ENCODE data around the gene ODAM. TPM values are rescaled to one million over a fixed set of nuclear protein-coding genes. Genes with fewer than 3 reads are reported as not detected.

Gene ODAM
- total RNA-seq, 1 experiment from 2014 or later = 15.1 TPM

- H3K4me1 Mint-ChIP-seq (ENCODE audit: low read depth, unreplicated experiment) = peaks cover 22% of the 10 kb centered on the region
- Histone ChIP-seq H3K36me3 (ENCODE audit: control insufficient read depth, insufficient read depth, low read length) (no peaks in the 10 kb centered on the region), H3K9me3 (no peaks in the 10 kb centered on the region), H3K27me3 (replicated peaks; ENCODE audit: control insufficient read depth, insufficient read depth, low read length) (no peaks in the 10 kb centered on the region), H3K4me3 (ENCODE audit: low read depth, low read length) (no peak overlapping the region), H3K4me1 (peaks cover 23% of the 10 kb centered on the region)
- no peak for DNase-seq
- intact Hi-C loops (cut with micrococcal nuclease; ENCODE audit: unreplicated experiment) = no loop called here
- CTCF ChIA-PET = no interaction called here
- no TSS peak for BruUV-seq (replicated peaks)
- TF ChIP-seq, protein P1, sequence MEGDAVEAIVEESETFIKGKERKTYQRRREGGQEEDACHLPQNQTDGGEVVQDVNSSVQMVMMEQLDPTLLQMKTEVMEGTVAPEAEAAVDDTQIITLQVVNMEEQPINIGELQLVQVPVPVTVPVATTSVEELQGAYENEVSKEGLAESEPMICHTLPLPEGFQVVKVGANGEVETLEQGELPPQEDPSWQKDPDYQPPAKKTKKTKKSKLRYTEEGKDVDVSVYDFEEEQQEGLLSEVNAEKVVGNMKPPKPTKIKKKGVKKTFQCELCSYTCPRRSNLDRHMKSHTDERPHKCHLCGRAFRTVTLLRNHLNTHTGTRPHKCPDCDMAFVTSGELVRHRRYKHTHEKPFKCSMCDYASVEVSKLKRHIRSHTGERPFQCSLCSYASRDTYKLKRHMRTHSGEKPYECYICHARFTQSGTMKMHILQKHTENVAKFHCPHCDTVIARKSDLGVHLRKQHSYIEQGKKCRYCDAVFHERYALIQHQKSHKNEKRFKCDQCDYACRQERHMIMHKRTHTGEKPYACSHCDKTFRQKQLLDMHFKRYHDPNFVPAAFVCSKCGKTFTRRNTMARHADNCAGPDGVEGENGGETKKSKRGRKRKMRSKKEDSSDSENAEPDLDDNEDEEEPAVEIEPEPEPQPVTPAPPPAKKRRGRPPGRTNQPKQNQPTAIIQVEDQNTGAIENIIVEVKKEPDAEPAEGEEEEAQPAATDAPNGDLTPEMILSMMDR (IDR thresholded peaks at IDR 0.05; ENCODE audit: insufficient read depth in 1 of 2, low read depth in 1 of 2, low read length in 1 of 2, severe bottlenecking in 1 of 2, unreplicated experiment in 1 of 2) = no peak
- no peak overlapping the region for H3K27ac Mint-ChIP-seq (ENCODE audit: unreplicated experiment)
- POLR2A ChIA-PET = no interaction called here
- H3K4me3 Mint-ChIP-seq (ENCODE audit: unreplicated experiment) = no peak overlapping the region
- no peaks in the 10 kb centered on the region for H3K27me3 Mint-ChIP-seq (ENCODE audit: insufficient read depth, unreplicated experiment)
- peaks cover 8% of the 10 kb centered on the region for H3K36me3 Mint-ChIP-seq (ENCODE audit: insufficient read depth, unreplicated experiment)
- peaks cover 9% of the 10 kb centered on the region for H3K9me3 Mint-ChIP-seq (ENCODE audit: unreplicated experiment)
These were observed 17.4 kb upstream of the ODAM start for GRCh38 chr4:70178075-70178660.

DNA sequence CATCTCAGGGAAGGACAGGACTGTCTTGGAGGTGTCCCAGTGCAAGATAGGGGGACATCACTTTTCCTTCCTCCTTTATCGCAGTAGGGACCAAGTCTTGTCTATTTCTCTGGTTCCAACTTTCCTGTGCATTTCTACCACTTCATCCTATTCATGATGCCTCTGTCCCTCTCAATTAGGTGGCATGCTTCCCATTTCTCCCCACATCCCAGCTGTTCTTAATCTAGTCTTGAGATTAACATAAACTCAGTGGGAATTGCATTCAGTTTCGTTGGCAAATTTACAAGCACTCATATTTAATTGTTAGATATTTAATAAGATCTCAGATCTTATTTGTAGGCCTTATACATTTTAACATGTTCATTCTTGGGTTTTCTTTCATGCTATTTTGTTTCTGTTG is 15.7 kb upstream of the ODAM start:
- Histone ChIP-seq H3K9me3 (no peaks in the 10 kb centered on the region), H3K27me3 (replicated peaks; ENCODE audit: control insufficient read depth, insufficient read depth, low read length) (no peaks in the 10 kb centered on the region), H3K4me1 (peaks cover 37% of the 10 kb centered on the region), H3K4me3 (ENCODE audit: low read depth, low read length) (no peak overlapping the region), H3K36me3 (ENCODE audit: control insufficient read depth, insufficient read depth, low read length) (no peaks in the 10 kb centered on the region)
- no peaks in the 10 kb centered on the region for H3K27me3 Mint-ChIP-seq (ENCODE audit: insufficient read depth, unreplicated experiment)
- no TSS peak for BruUV-seq (replicated peaks)
- no peak overlapping the region for H3K4me3 Mint-ChIP-seq (ENCODE audit: unreplicated experiment)
- intact Hi-C loops (cut with micrococcal nuclease; ENCODE audit: unreplicated experiment) = no loop called here
- TF ChIP-seq, protein P1 (IDR thresholded peaks at IDR 0.05; ENCODE audit: insufficient read depth in 1 of 2, low read depth in 1 of 2, low read length in 1 of 2, severe bottlenecking in 1 of 2, unreplicated experiment in 1 of 2) = no peak
- H3K4me1 Mint-ChIP-seq (ENCODE audit: low read depth, unreplicated experiment) = peaks cover 29% of the 10 kb centered on the region
- ChIA-PET CTCF (no interaction called here), POLR2A (no interaction called here)
- H3K9me3 Mint-ChIP-seq (ENCODE audit: unreplicated experiment) = peaks cover 13% of the 10 kb centered on the region
- H3K27ac Mint-ChIP-seq (ENCODE audit: unreplicated experiment) = no peak overlapping the region
- no peak for DNase-seq
- H3K36me3 Mint-ChIP-seq (ENCODE audit: insufficient read depth, unreplicated experiment) = peaks cover 8% of the 10 kb centered on the region

DNA sequence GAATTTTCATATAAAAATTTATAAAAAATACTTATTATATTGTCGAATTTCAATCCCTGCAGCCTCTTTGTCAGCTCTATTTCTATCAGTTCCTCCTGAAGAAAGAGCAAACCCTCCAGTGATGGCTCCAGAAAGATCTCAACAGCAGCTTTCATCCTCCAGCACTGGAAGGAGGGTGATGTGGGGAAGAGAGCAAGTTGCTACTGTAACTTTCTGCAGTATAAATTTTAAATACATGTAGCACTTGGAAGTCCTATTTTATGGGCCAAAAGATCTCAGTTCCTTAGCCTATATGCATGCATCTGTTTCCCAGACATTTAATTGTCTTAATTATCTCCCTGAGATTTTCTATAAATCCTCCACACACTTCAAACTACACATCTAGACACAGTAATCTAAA is 13.7 kb upstream of the ODAM start:
- Mint-ChIP-seq H3K36me3 (ENCODE audit: insufficient read depth, unreplicated experiment) (peaks cover 8% of the 10 kb centered on the region), H3K27me3 (ENCODE audit: insufficient read depth, unreplicated experiment) (no peaks in the 10 kb centered on the region), H3K4me1 (ENCODE audit: low read depth, unreplicated experiment) (peaks cover 37% of the 10 kb centered on the region), H3K4me3 (ENCODE audit: unreplicated experiment) (peak overlapping the region; percentile 68), H3K9me3 (ENCODE audit: unreplicated experiment) (peaks cover 17% of the 10 kb centered on the region), H3K27ac (ENCODE audit: unreplicated experiment) (peak overlapping the region; percentile 90)
- ChIA-PET CTCF (interaction anchor here (0.8 to 2.3 kb wide), 5 partner anchors 198 to 358 kb away, joined by 5 to 15 read pairs (median 10); no protein-coding TSS in a partner anchor), POLR2A (no interaction called here)
- Histone ChIP-seq H3K9me3 (no peaks in the 10 kb centered on the region), H3K4me1 (peaks cover 39% of the 10 kb centered on the region), H3K27me3 (replicated peaks; ENCODE audit: control insufficient read depth, insufficient read depth, low read length) (no peaks in the 10 kb centered on the region), H3K36me3 (ENCODE audit: control insufficient read depth, insufficient read depth, low read length) (no peaks in the 10 kb centered on the region), H3K4me3 (ENCODE audit: low read depth, low read length) (no peak overlapping the region)
- TSS peak; percentile 72 for BruUV-seq (replicated peaks)
- no peak for DNase-seq
- intact Hi-C loops (cut with micrococcal nuclease; ENCODE audit: unreplicated experiment) = loop anchor here (1.0 to 2.0 kb wide), 11 partner anchors 48 to 493 kb away; no protein-coding TSS in a partner anchor
- TF ChIP-seq, protein P1 (IDR thresholded peaks at IDR 0.05; ENCODE audit: insufficient read depth in 1 of 2, low read depth in 1 of 2, low read length in 1 of 2, severe bottlenecking in 1 of 2, unreplicated experiment in 1 of 2) = no peak

All from Caco-2 (cell line).